Measurements from ENCODE around the gene SLC4A3.

SLC4A3 gene

GRCh38 chr2:219613461-219614070 lies 13.9 kb upstream of the SLC4A3 start:
- DNase-seq (ENCODE audit: low read depth), result no peak

DNA sequence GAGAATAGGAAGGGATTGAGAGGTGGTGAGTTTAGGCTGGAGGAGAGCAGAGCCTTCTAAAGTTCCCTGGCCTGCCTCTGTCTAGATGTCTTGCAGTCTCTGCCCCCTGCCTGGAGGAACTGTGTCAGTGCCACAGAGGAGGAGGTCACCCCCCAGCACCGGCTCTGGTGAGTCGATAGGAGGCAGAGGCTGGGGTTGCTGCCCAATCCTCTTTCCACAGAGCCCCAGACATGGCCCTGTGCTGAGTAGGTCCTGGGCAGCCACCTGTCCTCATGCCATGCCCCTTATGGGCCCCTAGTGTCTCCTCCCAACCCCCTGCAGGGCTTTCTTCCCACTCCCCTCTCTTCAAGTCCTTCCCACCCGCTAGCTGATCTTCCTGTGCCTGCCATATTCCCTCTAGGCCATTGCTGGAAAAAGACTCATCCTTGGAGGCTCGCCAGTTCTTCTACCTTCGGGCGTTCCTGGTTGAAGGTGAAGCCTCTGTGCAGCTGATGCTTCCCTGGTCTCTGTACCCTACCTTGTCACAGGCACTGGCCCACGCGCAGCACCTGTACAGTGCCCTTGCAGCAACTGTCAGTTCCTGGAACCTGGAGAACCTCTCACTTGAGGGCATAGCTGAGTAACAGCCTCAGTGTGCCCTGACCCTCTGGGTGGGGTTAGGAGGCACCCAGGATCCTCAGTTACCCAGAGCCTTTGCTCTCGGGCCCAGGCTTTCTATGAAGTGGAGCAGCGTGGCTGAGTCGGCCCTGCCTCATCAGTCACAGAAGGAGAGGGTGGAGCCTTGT lies 13.2 kb upstream of the SLC4A3 start:
- no peak for DNase-seq (ENCODE audit: low read depth)

- DNase-seq (ENCODE audit: low read depth), result no peak
Measured at GRCh38 chr2:219615036-219615435, 12.4 kb upstream of the SLC4A3 start.

- DNase-seq (ENCODE audit: low read depth), result no peak
Measured at GRCh38 chr2:219615894-219616293, 11.5 kb upstream of the SLC4A3 start.

GRCh38 chr2:219616550-219616949 lies 10.9 kb upstream of the SLC4A3 start:
- no peak for DNase-seq (ENCODE audit: low read depth)

GRCh38 chr2:219618733-219619122 lies 8.7 kb upstream of the SLC4A3 start:
- DNase-seq (ENCODE audit: low read depth), result no peak

DNA sequence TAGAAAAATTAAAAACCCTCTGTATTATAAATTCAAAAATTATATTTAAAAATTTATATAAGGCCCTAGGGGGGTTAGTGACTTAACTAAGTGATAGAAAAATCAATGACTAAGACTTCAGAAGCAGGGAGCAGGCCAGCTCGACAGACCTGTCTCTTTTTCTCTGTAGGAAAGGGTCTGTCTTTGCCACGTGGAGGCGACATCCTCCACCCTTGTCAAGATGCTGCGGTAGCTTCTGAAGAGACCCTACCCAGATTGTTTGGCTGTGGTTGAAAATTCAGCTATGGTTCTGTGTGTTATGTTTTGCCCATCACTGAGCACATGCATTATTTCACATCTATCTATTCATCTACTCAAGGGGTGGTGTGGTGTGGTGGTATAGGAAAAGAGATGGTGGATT lies 8.2 kb upstream of the SLC4A3 start:
- DNase-seq (ENCODE audit: low read depth), result peak; percentile 7

DNA sequence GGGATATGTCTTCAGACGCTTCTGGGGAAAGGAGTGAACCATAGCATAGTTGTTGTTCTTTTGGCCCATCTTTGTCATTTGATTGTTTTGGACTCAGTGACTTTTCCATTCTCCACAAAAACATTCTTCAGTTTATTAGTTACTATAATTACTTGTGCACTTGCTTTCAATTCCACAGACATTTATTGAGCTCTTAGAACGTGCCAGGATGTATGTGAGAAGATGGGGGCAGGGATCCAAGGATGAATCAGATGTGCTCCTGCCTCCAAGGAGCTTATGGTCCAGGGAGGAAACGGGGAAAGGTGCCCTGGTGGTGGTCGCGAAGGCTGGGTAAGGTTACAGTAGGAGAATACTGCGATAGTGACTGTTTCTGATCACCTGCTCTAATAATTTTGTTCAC lies 6.9 kb upstream of the SLC4A3 start:
- peak; percentile 3 for DNase-seq (ENCODE audit: low read depth)

DNA sequence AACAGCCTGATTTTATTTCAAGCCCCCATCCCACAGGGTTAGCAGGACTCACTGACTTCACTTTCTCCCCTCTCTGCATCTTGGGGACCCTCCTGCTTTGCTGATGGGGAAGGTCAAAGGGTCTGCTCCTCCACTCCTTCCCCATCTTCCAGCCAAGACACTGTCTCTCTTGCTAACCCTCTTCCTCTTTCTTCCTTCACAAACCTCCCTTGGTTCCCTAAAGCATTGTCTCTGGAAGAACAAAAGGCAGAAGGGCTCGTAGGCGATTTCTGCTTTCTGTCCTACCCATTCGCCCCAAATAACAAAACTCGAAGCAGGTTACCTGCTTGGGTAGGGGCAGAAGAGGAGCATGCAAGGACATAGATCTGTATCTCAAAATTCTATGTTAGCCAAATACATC lies 5.5 kb upstream of the SLC4A3 start:
- no peak for DNase-seq (ENCODE audit: low read depth)

DNA sequence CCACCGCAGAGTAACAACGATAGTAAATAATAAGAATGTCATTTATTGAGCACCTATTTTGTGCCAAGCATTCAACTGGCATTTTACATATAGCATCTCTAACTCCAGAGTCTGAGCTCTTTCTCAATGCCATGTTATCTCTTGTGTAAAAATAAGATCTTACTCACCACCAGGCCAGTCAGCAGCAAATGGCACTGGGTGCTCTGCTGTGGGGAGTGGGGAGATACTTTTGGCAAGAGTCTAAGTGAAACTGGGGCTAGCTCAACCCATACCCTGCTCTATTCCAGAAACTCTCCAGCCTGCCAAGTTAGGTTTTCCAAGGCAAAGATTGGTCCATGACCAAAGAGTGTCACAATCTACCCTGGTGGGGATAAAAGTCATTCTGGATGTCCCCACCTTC lies 5.0 kb upstream of the SLC4A3 start:
- DNase-seq (ENCODE audit: low read depth), result peak; percentile 39

DNA sequence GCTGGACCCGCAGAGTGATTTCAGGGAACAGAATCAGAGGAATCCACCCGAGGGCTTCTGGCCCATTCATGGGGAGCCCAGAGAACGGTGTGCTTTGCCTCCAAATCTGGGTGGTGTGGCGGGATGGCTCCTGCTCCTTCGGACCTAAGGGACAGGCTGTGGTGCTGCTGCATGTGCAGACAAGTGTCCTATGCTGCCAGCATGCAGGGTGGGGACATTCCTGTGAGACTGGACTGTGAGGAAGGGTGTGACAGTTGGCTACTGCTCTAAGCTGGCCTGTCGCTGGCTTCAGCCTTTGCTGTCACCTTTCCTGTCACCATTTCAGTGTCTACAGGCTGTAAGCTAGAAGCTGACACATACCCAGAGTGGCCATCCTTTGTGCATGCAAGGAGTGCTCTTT lies 2.9 kb upstream of the SLC4A3 start:
- DNase-seq (ENCODE audit: low read depth), result no peak

DNA sequence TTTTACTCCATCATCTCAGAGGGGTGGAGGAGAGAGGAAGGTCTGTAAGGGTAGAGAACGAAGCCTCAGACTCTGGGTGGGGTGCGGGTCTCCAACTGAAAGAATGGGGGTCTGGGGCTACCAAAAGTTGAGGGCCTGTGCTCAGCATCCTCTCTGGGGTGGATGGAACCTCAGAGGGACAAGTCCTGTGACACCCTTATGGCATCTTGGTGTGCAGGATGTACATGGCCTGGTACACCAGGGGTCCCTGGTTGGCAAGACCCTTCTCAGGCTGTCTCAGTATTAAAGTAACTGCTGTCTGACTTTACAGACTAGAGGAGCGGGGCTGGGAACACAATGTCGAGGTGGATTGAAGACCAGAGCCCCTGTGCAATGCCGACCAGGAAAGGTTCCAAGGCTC lies 2.3 kb upstream of the SLC4A3 start:
- DNase-seq (ENCODE audit: low read depth), result no peak

DNA sequence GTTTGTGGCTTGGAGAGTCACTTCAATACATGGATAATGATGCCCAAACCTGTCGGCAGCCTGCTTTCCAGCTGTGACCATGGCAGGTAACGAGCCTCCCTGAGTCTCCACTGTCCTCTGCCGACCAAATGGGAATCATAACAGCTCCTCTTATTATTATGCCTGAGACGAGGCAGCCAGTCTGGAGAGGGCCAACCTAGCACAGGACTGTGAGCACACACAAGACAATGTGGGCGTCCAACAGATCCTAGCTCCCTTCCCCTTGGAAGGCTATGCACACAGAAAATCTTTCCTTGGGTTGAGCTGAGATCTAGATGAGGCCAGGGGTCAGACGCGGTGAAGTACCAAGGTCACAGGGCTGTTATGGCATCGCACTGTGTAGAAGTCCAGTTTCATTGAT lies 890 bp upstream of the SLC4A3 start:
- peak; percentile 4 for DNase-seq (ENCODE audit: low read depth)

- DNase-seq (ENCODE audit: low read depth), result no peak
Measured at GRCh38 chr2:219628235-219628985, 980 bp downstream of the SLC4A3 start.

GRCh38 chr2:219628986-219629901 lies 1.8 kb downstream of the SLC4A3 start:
- no peak for DNase-seq (ENCODE audit: low read depth)

GRCh38 chr2:219629976-219630695 lies 2.7 kb downstream of the SLC4A3 start:
- DNase-seq (ENCODE audit: low read depth), result peak; percentile 2

DNA sequence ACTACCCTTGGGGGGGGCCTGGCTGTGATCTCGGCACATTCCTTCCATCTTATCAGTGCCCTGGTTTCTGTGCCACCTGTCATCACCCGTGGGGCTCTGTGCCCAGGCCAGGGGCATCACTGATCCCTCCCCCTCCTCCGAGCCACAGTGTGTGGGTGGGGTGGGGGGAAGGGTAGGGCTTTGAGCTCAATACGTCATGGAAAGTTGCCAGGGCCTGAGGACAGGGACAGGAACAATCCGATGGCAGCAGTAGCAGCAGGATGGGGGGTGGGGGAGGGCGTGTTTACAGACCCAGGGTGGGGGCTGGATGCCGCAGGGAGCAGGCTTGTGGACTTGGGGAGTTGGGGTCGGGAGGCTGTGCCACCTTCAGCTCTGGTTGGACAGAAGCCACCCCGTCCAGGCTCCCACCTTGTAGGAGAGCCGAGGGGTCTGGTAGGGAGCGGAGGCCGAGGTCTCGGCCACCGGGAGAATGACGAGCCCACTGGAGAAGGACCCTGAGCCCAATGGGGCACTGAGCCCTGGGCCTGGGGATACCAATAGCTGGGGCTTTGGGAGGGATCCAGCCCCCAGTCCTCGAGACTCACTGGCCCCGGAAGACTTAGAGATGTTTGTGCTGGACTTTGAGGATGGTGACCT lies 3.5 kb downstream of the SLC4A3 start:
- DNase-seq (ENCODE audit: low read depth), result no peak

DNA sequence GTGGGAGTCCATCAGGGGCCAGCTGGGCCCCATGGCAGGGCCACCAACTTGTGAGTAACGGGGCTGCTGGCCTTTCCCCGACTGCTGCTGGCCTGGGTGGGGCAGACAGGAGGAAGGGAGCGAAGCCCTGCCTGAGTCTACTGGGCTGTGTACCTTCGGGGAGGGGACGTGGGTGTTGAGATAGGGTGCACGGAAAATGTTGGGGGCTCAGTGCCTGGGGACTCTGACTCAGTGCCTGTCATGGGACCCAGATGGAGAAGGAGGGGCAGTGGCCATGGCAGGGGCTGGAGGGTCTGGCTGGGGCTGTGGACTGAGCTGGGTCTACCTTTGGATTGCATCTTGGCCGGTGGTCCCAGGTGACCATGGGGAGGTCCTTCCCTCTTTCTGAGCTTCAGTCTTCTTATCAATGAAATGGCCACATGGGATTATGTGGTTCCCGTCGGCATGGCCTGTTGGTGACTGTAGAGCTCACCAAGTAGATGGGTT lies 4.0 kb downstream of the SLC4A3 start:
- no peak for DNase-seq (ENCODE audit: low read depth)

GRCh38 chr2:219631904-219632759 lies 4.7 kb downstream of the SLC4A3 start:
- DNase-seq (ENCODE audit: low read depth), result no peak

DNA sequence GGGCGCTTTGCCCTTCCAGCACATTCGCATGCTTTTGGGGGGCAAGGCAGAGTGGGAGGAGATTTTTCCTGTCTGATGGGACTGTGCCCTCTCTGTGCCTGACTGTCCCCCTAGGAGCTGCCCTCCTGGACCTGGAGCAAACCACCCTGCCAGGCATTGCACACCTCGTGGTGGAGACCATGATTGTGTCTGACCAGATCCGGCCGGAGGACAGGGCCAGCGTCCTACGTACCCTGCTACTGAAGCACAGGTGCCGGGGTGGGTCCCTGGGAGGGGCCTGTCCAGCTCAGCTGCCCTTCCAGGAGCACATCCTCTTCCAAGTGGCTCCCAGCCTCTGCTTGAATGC lies 5.3 kb downstream of the SLC4A3 start:
- no peak for DNase-seq (ENCODE audit: low read depth)

All from amniotic epithelial cell (primary cell).